GM12878 (cell line): Measurements from ENCODE around the gene PEX11A. TPM values are rescaled to one million over a fixed set of nuclear protein-coding genes. Genes with fewer than 3 reads are reported as not detected.

ENCODE experiments used
- ATAC-seq: fragments of 200-7000 bp; cut with Tn5 transposase; 3 replicates; pipeline ENCODE4 v1.9.1; 2020; ENCODE audit warnings: mild to moderate bottlenecking, moderate library complexity
- BruUV-seq: library from RNA; stranded (reverse); fragments of 400-500 nt; replicated peaks from 2 replicates; lab custom pipeline; 2021; lab: Mats Ljungman, UMichigan
- CTCF ChIA-PET: fragments of 300-600 bp; sonication (Branson Sonifier 250); formaldehyde crosslinking; extraction: SDS; loops from one replicate; lab custom pipeline; 2021; ENCODE audit warnings: inconsistent platforms; lab: Yijun Ruan, JAX
- POLR2A ChIA-PET: fragments of 350-600 bp; formaldehyde crosslinking; extraction: SDS; loops from one replicate; lab custom pipeline; 2021; ENCODE audit warnings: inconsistent platforms; lab: Charles Lee
- RAD21 ChIA-PET: fragments of 300-600 bp; sonication (Branson Sonifier 250); formaldehyde crosslinking; loops from one replicate; lab custom pipeline; 2023; ENCODE audit warnings: antibody characterized with exemption; ENCODE audit not compliant: unreplicated experiment; lab: Charles Lee
- SMC1A ChIA-PET: fragments of 300-600 bp; sonication (Branson Sonifier 250); formaldehyde crosslinking; loops from one replicate; lab custom pipeline; 2023; ENCODE audit not compliant: unreplicated experiment, uncharacterized antibody; lab: Charles Lee
- DNase-seq: peaks from one replicate; pipeline ENCODE4 v3.0.0-alpha.2; 2011; ENCODE audit warnings: low read depth, low spot score
- FAIRE-seq: peaks from 3 replicates; lab custom pipeline; 2011; peaks lifted over from hg19 to GRCh38; lab: Jason Lieb, UNC
- H2AFZ ChIP-seq: 2 replicates; pipeline ENCODE4 v1.6.0; 2011; ENCODE audit warnings: low read depth, low read length, control low read depth; ENCODE audit not compliant: control insufficient read depth
- H3K27ac ChIP-seq: 2 replicates; pipeline ENCODE4 v1.5.1; 2011; ENCODE audit warnings: control low read depth; ENCODE audit not compliant: control insufficient read depth, insufficient read depth
- H3K27me3 ChIP-seq, 2 experiments: replicated peaks in 1 of 2; 2 replicates each; pipeline versions ENCODE4 v1.6.0 to v1.6.1; 2011; ENCODE audit warnings: low read length in 1 of 2; ENCODE audit not compliant: control insufficient read depth in 2 of 2, insufficient read depth in 2 of 2
- H3K36me3 ChIP-seq, 2 experiments: 2 replicates each; pipeline ENCODE4 v1.5.1; 2011; ENCODE audit warnings: low read length in 1 of 2; ENCODE audit not compliant: control insufficient read depth in 2 of 2, insufficient read depth in 2 of 2
- H3K4me1 ChIP-seq: 2 replicates; pipeline ENCODE4 v1.6.1; 2011; ENCODE audit warnings: mild to moderate bottlenecking, low read length, moderate library complexity, mixed read lengths; ENCODE audit not compliant: control insufficient read depth, insufficient read depth
- H3K4me2 ChIP-seq: 2 replicates; pipeline ENCODE4 v1.6.0; 2011; ENCODE audit warnings: control low read depth; ENCODE audit not compliant: control insufficient read depth, insufficient read depth
- H3K4me3 ChIP-seq: fragments of 200-600 bp; sonication (generic); 2 replicates; pipeline ENCODE4 v1.5.1; 2016
- H3K79me2 ChIP-seq: 2 replicates; pipeline ENCODE4 v1.6.0; 2011; ENCODE audit warnings: low read length; ENCODE audit not compliant: control insufficient read depth, insufficient read depth
- H3K9ac ChIP-seq: 2 replicates; pipeline ENCODE4 v1.8.0; 2011; ENCODE audit warnings: low read length, control low read depth, mixed read lengths; ENCODE audit not compliant: control insufficient read depth, insufficient read depth
- H3K9me3 ChIP-seq: replicated peaks from 3 replicates; pipeline ENCODE4 v1.5.1; 2011; ENCODE audit warnings: mild to moderate bottlenecking, low read length; ENCODE audit not compliant: control insufficient read depth, insufficient read depth
- H4K20me1 ChIP-seq: 2 replicates; pipeline ENCODE4 v1.6.0; 2011; ENCODE audit not compliant: control insufficient read depth, insufficient read depth
- PAX8 ChIP-seq: fragments of 450-650 bp; IDR thresholded peaks from 2 replicates; pipeline ENCODE4 v1.6.1; 2017; ENCODE audit warnings: mild to moderate bottlenecking, moderate library complexity
- TCF3 ChIP-seq: IDR thresholded peaks from 2 replicates; pipeline ENCODE4 v1.6.1; 2012; ENCODE audit warnings: low read depth, mild to moderate bottlenecking, low read length, borderline replicate concordance; ENCODE audit not compliant: insufficient read depth
- WGBS: methylation state at CpG from one replicate; pipeline ENCODE4 v1.1.6; 2016; ENCODE audit warnings: low lambda C conversion rate; ENCODE audit not compliant: insufficient replicate concordance, insufficient coverage; ENCODE audit errors: missing lambda C conversion rate; 5-methylcytosine and 5-hydroxymethylcytosine counted together
- in situ Hi-C: fragments of 300-500 bp; cut with MboI; formaldehyde crosslinking; loops from 9 replicates; pipeline ENCODE4 v1.14.3; 2018; ENCODE audit warnings: mixed read lengths
- intact Hi-C: fragments of 100-400 bp; cut with micrococcal nuclease; formaldehyde crosslinking; loops from one replicate; pipeline ENCODE4 v1.14.2; 2022; ENCODE audit not compliant: unreplicated experiment
- polyA plus RNA-seq, 11 experiments: library from polyadenylated mRNA; depleted of rRNA in 4 of 11; unstranded in 6 of 11; stranded (reverse) in 5 of 11; fragments of >200 nt; fragmentation: Nextera tagmentation in 4 of 11; fragmentation: Illumina TruSeq in 1 of 11; extraction: Ambion mirVana in 4 of 11; extraction: Trizol in 1 of 11; gene quantifications; 1 replicate in 1 of 11; 2 replicates in 10 of 11; pipeline versions ENCODE4 v1.2.1 to v1.2.3, GENCODE V29; 2011 to 2016; ENCODE audit warnings: inconsistent platforms in 2 of 11, missing spikeins in 2 of 11, low read depth in 1 of 11
- total RNA-seq, 4 experiments: library from RNA; depleted of rRNA in 3 of 4; stranded (reverse); fragments of >200 nt in 3 of 4; fragmentation: Illumina TruSeq in 1 of 4; extraction: Trizol in 1 of 4; gene quantifications; 2 replicates each; pipeline versions ENCODE4 v1.2.1 to v1.2.3, GENCODE V29; 2013 to 2021
- TF ChIP-seq, protein P1 (sequence below): IDR thresholded peaks from 2 replicates; pipeline ENCODE4 v1.6.1; 2011; ENCODE audit warnings: low read depth, low read length, improper control_type of control experiment, borderline replicate concordance

PEX11A gene
- total and polyA plus RNA-seq, 10 of the 15 experiments (the other 5 are each of a cell fraction or from before 2014, with no cell fraction given), result 1.4 to 2.8 (median 2.0) TPM

GRCh38 chr15:89664441-89665350 lies 25.9 kb downstream of the PEX11A start:
- TF ChIP-seq TCF3 (no peak), PAX8 (no peak)
- TF ChIP-seq, protein P1, sequence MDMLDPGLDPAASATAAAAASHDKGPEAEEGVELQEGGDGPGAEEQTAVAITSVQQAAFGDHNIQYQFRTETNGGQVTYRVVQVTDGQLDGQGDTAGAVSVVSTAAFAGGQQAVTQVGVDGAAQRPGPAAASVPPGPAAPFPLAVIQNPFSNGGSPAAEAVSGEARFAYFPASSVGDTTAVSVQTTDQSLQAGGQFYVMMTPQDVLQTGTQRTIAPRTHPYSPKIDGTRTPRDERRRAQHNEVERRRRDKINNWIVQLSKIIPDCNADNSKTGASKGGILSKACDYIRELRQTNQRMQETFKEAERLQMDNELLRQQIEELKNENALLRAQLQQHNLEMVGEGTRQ, result no peak
- TF ChIP-seq, all 136 proteins: peak for 0
- Histone ChIP-seq H2AFZ (no peak overlapping the region), H3K9ac (no peak overlapping the region), H3K4me2 (peak overlapping the region; percentile 64; the same call in 1 of the 2 replicates), H3K4me3 (no peak overlapping the region), H4K20me1 (no peaks in the 10 kb centered on the region), H3K27me3 (peaks cover 0 to 2% of the 10 kb centered on the region in 2 experiments; a peak in 1 of 4 replicates), H3K9me3 (no peaks in the 10 kb centered on the region), H3K27ac (no peak overlapping the region), H3K79me2 (no peaks in the 10 kb centered on the region), H3K36me3 (no peaks in the 10 kb centered on the region), H3K4me1 (no peaks in the 10 kb centered on the region)
- no TSS peak for BruUV-seq
- in situ Hi-C loops (no loop called here), intact Hi-C loops (no loop called here)
- no peak for FAIRE-seq
- ChIA-PET CTCF (no interaction called here), SMC1A (no interaction called here), POLR2A (no interaction called here), RAD21 (no interaction called here)
- ATAC-seq, result no peak
- DNase-seq, result no peak
- 66% methylated on average over 13 of the region's 13 CpGs for WGBS
